ENCODE measurements around the gene NEU4. TPM values are rescaled to one million over a fixed set of nuclear protein-coding genes. Genes with fewer than 3 reads are reported as not detected.

Gene NEU4
- polyA plus RNA-seq, 3 donors = 0.26 to 2.6 (median 0.99) TPM

DNA sequence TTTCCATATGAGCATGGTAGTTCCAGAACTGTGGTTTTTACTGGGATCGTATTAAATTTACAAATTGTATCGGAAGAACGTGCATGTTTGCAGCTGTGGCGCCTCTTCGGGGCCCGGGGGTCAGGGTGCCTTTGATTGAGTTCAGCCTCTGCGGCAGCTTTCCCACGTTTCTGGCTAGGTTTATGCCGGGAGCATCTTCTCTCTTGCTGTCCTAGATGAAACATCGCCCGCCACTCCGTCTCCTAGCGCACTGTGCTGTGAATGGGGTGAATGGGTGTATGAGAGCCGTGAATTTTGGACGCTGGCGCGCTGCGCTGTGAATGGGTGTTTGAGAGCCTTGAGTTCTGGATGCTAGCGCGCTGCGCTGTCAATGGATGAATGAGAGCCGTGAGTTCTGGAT lies 37.4 kb downstream of the NEU4 start:
- Histone ChIP-seq H3K27ac (ENCODE audit: low read depth in 1 of 2, low read length in 2 of 2) (no peak overlapping the region), H3K4me3 (replicated peaks in 1 of 3; ENCODE audit: low read depth in 2 of 3, low read length in 3 of 3) (no peak overlapping the region), H3K79me2 (ENCODE audit: insufficient read depth, low read length) (no peaks in the 10 kb centered on the region), H3K27me3 (ENCODE audit: control insufficient read depth in 2 of 2, insufficient read depth in 2 of 2, low read length in 2 of 2) (no peaks in the 10 kb centered on the region), H3K4me1 (ENCODE audit: control insufficient read depth in 1 of 2, insufficient read depth in 2 of 2, low read length in 2 of 2) (peaks cover 14 to 28% of the 10 kb centered on the region in 2 donors), H3K4me2 (replicated peaks; ENCODE audit: extremely low read depth, low read length, poor library complexity, severe bottlenecking) (no peak overlapping the region), H4K20me1 (ENCODE audit: insufficient read depth, low read length) (no peaks in the 10 kb centered on the region), H3K36me3 (replicated peaks in 1 of 2; ENCODE audit: control insufficient read depth in 1 of 2, insufficient read depth in 2 of 2, low read length in 2 of 2) (no peaks in the 10 kb centered on the region), H3K9ac (ENCODE audit: insufficient read depth, low read length, poor library complexity, severe bottlenecking) (no peak overlapping the region), H3K9me3 (replicated peaks in 1 of 2; ENCODE audit: control insufficient read depth in 1 of 2, insufficient read depth in 1 of 2, low read length in 2 of 2) (no peaks in the 10 kb centered on the region), H2AFZ (ENCODE audit: insufficient read depth, low read depth, low read length, poor library complexity, severe bottlenecking) (no peak overlapping the region)
- no peak for DNase-seq
- H3K36me3 Mint-ChIP-seq = peaks cover 4 to 6% of the 10 kb centered on the region in 2 donors
- peaks cover 32% of the 10 kb centered on the region for H3K4me1 Mint-ChIP-seq
- intact Hi-C loops (cut with micrococcal nuclease) = no loop called here
- H3K4me3 Mint-ChIP-seq = peak overlapping the region; percentile 61 to 78
- H3K27ac Mint-ChIP-seq = no peak overlapping the region
- H3K9me3 Mint-ChIP-seq = peaks cover 0 to 5% (median 0%) of the 10 kb centered on the region in 7 donors
- H3K27me3 Mint-ChIP-seq (ENCODE audit: low read depth in 3 of 3) = peaks cover 7 to 24% (median 22%) of the 10 kb centered on the region in 3 donors
- 97% methylated on average over 12 of the region's 22 CpGs for WGBS (ENCODE audit: insufficient coverage)
- TF ChIP-seq, protein P1, sequence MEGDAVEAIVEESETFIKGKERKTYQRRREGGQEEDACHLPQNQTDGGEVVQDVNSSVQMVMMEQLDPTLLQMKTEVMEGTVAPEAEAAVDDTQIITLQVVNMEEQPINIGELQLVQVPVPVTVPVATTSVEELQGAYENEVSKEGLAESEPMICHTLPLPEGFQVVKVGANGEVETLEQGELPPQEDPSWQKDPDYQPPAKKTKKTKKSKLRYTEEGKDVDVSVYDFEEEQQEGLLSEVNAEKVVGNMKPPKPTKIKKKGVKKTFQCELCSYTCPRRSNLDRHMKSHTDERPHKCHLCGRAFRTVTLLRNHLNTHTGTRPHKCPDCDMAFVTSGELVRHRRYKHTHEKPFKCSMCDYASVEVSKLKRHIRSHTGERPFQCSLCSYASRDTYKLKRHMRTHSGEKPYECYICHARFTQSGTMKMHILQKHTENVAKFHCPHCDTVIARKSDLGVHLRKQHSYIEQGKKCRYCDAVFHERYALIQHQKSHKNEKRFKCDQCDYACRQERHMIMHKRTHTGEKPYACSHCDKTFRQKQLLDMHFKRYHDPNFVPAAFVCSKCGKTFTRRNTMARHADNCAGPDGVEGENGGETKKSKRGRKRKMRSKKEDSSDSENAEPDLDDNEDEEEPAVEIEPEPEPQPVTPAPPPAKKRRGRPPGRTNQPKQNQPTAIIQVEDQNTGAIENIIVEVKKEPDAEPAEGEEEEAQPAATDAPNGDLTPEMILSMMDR (IDR thresholded peaks at IDR 0.05) = no peak

DNA sequence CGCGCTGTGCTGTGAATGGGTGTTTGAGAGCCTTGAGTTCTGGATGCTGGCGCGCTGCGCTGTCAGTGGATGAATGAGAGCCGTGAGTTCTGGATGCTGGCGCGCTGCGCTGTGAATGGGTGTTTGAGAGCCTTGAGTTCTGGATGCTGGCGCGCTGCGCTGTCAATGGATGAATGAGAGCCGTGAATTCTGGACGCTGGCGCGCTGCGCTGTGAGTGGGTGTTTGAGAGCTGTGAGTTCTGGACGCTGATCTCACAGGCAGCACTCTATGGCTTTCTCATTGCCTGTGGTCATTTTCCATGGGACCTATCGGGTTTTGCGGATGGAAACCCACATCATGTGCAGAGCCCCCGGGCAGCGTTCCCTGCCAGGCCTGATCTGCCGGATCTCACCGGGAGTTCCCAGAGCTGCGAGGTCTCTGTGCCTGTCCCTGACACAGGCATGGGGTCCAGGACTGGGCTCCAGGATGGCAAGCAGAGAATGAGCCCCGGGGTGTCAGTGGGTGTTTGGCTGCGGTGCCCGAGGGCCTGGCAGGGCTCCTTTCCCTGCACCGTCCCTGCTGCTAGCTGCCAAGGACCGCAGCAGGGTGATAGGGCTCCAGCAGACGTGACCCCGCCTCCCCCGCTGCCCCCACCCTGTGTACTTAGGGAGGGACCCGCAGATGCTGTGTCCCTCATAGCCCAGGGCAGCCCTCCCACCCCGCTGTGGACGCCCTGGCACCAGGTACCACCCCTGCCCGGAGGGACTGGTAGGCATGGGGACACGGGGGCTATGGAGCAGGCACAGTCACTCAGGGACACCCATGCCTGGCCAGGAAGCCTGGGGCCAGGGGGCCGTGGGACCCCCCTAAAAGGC lies 40.0 kb downstream of the NEU4 start:
- Histone ChIP-seq H3K4me3 (replicated peaks in 1 of 3; ENCODE audit: low read depth in 2 of 3, low read length in 3 of 3) (no peak overlapping the region), H3K9me3 (replicated peaks in 1 of 2; ENCODE audit: control insufficient read depth in 1 of 2, insufficient read depth in 1 of 2, low read length in 2 of 2) (no peaks in the 10 kb centered on the region), H3K79me2 (ENCODE audit: insufficient read depth, low read length) (no peaks in the 10 kb centered on the region), H3K9ac (ENCODE audit: insufficient read depth, low read length, poor library complexity, severe bottlenecking) (no peak overlapping the region), H3K36me3 (replicated peaks in 1 of 2; ENCODE audit: control insufficient read depth in 1 of 2, insufficient read depth in 2 of 2, low read length in 2 of 2) (no peaks in the 10 kb centered on the region), H3K27ac (ENCODE audit: low read depth in 1 of 2, low read length in 2 of 2) (no peak overlapping the region), H3K4me1 (ENCODE audit: control insufficient read depth in 1 of 2, insufficient read depth in 2 of 2, low read length in 2 of 2) (peaks cover 7 to 12% of the 10 kb centered on the region in 2 donors), H4K20me1 (ENCODE audit: insufficient read depth, low read length) (no peaks in the 10 kb centered on the region), H2AFZ (ENCODE audit: insufficient read depth, low read depth, low read length, poor library complexity, severe bottlenecking) (no peak overlapping the region), H3K27me3 (ENCODE audit: control insufficient read depth in 2 of 2, insufficient read depth in 2 of 2, low read length in 2 of 2) (no peaks in the 10 kb centered on the region), H3K4me2 (replicated peaks; ENCODE audit: extremely low read depth, low read length, poor library complexity, severe bottlenecking) (no peak overlapping the region)
- H3K4me1 Mint-ChIP-seq = peaks cover 18% of the 10 kb centered on the region
- H3K9me3 Mint-ChIP-seq = peaks cover 0 to 6% (median 0%) of the 10 kb centered on the region in 7 donors
- peaks cover 4 to 21% (median 16%) of the 10 kb centered on the region in 3 donors for H3K27me3 Mint-ChIP-seq (ENCODE audit: low read depth in 3 of 3)
- peaks cover 2 to 6% of the 10 kb centered on the region in 2 donors for H3K36me3 Mint-ChIP-seq
- DNase-seq = no peak
- intact Hi-C loops (cut with micrococcal nuclease) = no loop called here
- H3K4me3 Mint-ChIP-seq = no peak overlapping the region
- peak overlapping the region in 1 of 7 donors; percentile 46 for H3K27ac Mint-ChIP-seq
- WGBS (ENCODE audit: insufficient coverage) = 94% methylated on average over 21 of the region's 39 CpGs
- TF ChIP-seq, protein P1 (IDR thresholded peaks at IDR 0.05) = no peak

Data from CD14-positive monocyte (primary cell).